GM21515 (cell line): Measurements from ENCODE around the gene STAU1.
"Not testable (repeated sequence)": the region's sequence is repeated elsewhere in the genome, so short reads cannot be mapped to it uniquely, and the experiment has no call there.

Experiments
- ATAC-seq: cut with Tn5 transposase; IDR thresholded peaks from one replicate; pipeline ENCODE4 v1.9.1; 2021; ENCODE audit not compliant: unreplicated experiment

Gene STAU1

GRCh38 chr20:49123982-49124381, 64.2 kb downstream of the STAU1 start:
- no peak for ATAC-seq

- no peak for ATAC-seq
These were observed 65.2 kb downstream of the STAU1 start for GRCh38 chr20:49122920-49123319.

GRCh38 chr20:49119988-49120387, 68.1 kb downstream of the STAU1 start:
- no peak for ATAC-seq

- ATAC-seq = no peak
These were observed 69.8 kb downstream of the STAU1 start for GRCh38 chr20:49118307-49118706.

- ATAC-seq = no peak
These were observed 72.6 kb downstream of the STAU1 start for GRCh38 chr20:49115564-49115963.

- no peak for ATAC-seq
These were observed 75.4 kb downstream of the STAU1 start for GRCh38 chr20:49112596-49113274.

GRCh38 chr20:49110767-49111694, 77.1 kb downstream of the STAU1 start:
- no peak for ATAC-seq

- ATAC-seq = no peak
These were observed 81.8 kb downstream of the STAU1 start for GRCh38 chr20:49106328-49106727.

- not testable (repeated sequence) for ATAC-seq
These were observed 83.1 kb downstream of the STAU1 start for GRCh38 chr20:49104979-49105547.

GRCh38 chr20:49104365-49104648, 83.8 kb downstream of the STAU1 start:
- no peak for ATAC-seq

- no peak for ATAC-seq
These were observed 84.3 kb downstream of the STAU1 start for GRCh38 chr20:49103647-49104364.

GRCh38 chr20:49103019-49103418, 85.1 kb downstream of the STAU1 start:
- no peak for ATAC-seq

GRCh38 chr20:49100972-49101371, 87.2 kb downstream of the STAU1 start:
- no peak for ATAC-seq

GRCh38 chr20:49100292-49100691, 87.8 kb downstream of the STAU1 start:
- not testable (repeated sequence) for ATAC-seq

GRCh38 chr20:49099011-49099410, 89.1 kb downstream of the STAU1 start:
- ATAC-seq = no peak

- ATAC-seq = no peak
These were observed 90.0 kb downstream of the STAU1 start for GRCh38 chr20:49098136-49098535.

GRCh38 chr20:49097159-49097558, 91.0 kb downstream of the STAU1 start:
- no peak for ATAC-seq

GRCh38 chr20:49096203-49096730, 91.9 kb downstream of the STAU1 start:
- ATAC-seq = no peak

GRCh38 chr20:49091762-49092161, 96.4 kb downstream of the STAU1 start:
- no peak for ATAC-seq

- ATAC-seq = no peak
These were observed 97.0 kb downstream of the STAU1 start for GRCh38 chr20:49091104-49091503.

- ATAC-seq = not testable (repeated sequence)
These were observed 105.8 kb downstream of the STAU1 start for GRCh38 chr20:49082295-49082694.
